ENCODE data around the gene PHTF1.

Gene PHTF1

GRCh38 chr1:113759333-113760101 is at the start of gene PHTF1:
Gene PHTF1 (minus strand): TSS chr1:113759486. CDS start chr1:113758703, 783 bp downstream.
- peak within 1 kb of the TSS; percentile 76 for H3K4me3 ChIP-seq (ENCODE audit: low read depth, low read length)
- TF ChIP-seq CTCF (IDR thresholded peaks at IDR 0.05; ENCODE audit: borderline replicate concordance, insufficient read depth, low read depth, low read length), result no peak

- no peak for TF ChIP-seq CTCF (IDR thresholded peaks at IDR 0.05; ENCODE audit: borderline replicate concordance, insufficient read depth, low read depth, low read length)
- no peak overlapping the region for H3K4me3 ChIP-seq (ENCODE audit: low read depth, low read length)
These were observed 49.3 kb upstream of the PHTF1 start for GRCh38 chr1:113808450-113809195.

- no peak for TF ChIP-seq CTCF (IDR thresholded peaks at IDR 0.05; ENCODE audit: borderline replicate concordance, insufficient read depth, low read depth, low read length)
- no peak overlapping the region for H3K4me3 ChIP-seq (ENCODE audit: low read depth, low read length)
These were observed 46.4 kb upstream of the PHTF1 start for GRCh38 chr1:113805639-113806038.

GRCh38 chr1:113805256-113805531 is 45.9 kb upstream of the PHTF1 start:
- TF ChIP-seq CTCF (IDR thresholded peaks at IDR 0.05; ENCODE audit: borderline replicate concordance, insufficient read depth, low read depth, low read length), result no peak
- H3K4me3 ChIP-seq (ENCODE audit: low read depth, low read length), result no peak overlapping the region

- TF ChIP-seq CTCF (IDR thresholded peaks at IDR 0.05; ENCODE audit: borderline replicate concordance, insufficient read depth, low read depth, low read length), result no peak
- no peak overlapping the region for H3K4me3 ChIP-seq (ENCODE audit: low read depth, low read length)
These were observed 45.4 kb upstream of the PHTF1 start for GRCh38 chr1:113804421-113805255.

- H3K4me3 ChIP-seq (ENCODE audit: low read depth, low read length), result no peak overlapping the region
These were observed 43.2 kb upstream of the PHTF1 start for GRCh38 chr1:113802367-113803007.

More at GRCh38 chr1:113802367-113803007, 43.2 kb upstream of the PHTF1 start:
- TF ChIP-seq CTCF (IDR thresholded peaks at IDR 0.05; ENCODE audit: borderline replicate concordance, insufficient read depth, low read depth, low read length), result no peak
